ENCODE results near the gene OSCAR. TPM values are rescaled to one million over a fixed set of nuclear protein-coding genes. Genes with fewer than 3 reads are reported as not detected.

The OSCAR gene
- total RNA-seq, 1 donor from 2014 or later: 0.21 TPM

DNA sequence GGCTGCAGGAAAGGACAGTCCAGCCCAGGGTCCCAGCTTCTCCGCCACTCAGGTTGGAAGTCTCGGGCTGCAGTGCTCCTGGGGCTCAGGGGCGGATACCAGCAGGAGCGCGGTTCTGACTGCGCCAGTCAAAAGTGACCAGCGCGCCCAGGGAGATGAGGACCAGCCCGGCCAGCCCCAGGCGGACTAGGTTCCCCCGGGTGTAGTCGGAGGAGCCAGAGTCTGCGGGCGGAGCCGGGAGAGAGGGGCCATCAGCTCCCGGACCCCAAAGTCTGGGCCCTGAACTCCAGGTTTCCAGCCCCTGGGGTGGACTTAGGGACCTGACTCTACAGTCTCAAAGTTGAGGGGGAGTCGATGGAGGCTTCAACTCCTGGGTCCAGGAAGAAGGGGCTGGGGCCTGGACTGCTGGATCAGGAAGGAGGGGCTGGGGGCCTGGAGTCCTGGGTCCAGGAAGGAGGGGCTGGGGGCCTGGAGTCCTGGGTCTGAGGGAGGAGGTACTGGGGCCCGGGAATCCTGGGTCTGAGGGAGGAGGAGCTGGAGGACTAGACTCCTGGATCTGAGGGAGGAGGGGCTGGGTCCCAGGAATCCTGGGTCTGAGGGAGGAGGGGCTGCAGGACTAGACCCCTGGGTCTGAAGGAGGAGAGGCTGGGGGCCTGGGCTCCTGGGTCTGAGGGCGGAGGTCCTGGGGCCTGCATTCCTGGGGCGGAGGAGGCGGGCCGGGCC lies 5.3 kb downstream of the OSCAR start:
- H3K4me3 Mint-ChIP-seq (ENCODE audit: unreplicated experiment): no peak overlapping the region
- no peak overlapping the region for H3K27ac Mint-ChIP-seq (ENCODE audit: unreplicated experiment)
- TF ChIP-seq, protein P1, sequence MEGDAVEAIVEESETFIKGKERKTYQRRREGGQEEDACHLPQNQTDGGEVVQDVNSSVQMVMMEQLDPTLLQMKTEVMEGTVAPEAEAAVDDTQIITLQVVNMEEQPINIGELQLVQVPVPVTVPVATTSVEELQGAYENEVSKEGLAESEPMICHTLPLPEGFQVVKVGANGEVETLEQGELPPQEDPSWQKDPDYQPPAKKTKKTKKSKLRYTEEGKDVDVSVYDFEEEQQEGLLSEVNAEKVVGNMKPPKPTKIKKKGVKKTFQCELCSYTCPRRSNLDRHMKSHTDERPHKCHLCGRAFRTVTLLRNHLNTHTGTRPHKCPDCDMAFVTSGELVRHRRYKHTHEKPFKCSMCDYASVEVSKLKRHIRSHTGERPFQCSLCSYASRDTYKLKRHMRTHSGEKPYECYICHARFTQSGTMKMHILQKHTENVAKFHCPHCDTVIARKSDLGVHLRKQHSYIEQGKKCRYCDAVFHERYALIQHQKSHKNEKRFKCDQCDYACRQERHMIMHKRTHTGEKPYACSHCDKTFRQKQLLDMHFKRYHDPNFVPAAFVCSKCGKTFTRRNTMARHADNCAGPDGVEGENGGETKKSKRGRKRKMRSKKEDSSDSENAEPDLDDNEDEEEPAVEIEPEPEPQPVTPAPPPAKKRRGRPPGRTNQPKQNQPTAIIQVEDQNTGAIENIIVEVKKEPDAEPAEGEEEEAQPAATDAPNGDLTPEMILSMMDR (IDR thresholded peaks at IDR 0.05; ENCODE audit: unreplicated experiment): no peak
- DNase-seq (ENCODE audit: low spot score): no peak
- no peaks in the 10 kb centered on the region for H3K9me3 Mint-ChIP-seq (ENCODE audit: unreplicated experiment)
- H3K4me1 Mint-ChIP-seq (ENCODE audit: unreplicated experiment): peaks cover 6% of the 10 kb centered on the region
- no peaks in the 10 kb centered on the region for H3K36me3 Mint-ChIP-seq (ENCODE audit: low read depth, unreplicated experiment)
- peaks cover 4% of the 10 kb centered on the region for H3K27me3 Mint-ChIP-seq (ENCODE audit: unreplicated experiment)

DNA sequence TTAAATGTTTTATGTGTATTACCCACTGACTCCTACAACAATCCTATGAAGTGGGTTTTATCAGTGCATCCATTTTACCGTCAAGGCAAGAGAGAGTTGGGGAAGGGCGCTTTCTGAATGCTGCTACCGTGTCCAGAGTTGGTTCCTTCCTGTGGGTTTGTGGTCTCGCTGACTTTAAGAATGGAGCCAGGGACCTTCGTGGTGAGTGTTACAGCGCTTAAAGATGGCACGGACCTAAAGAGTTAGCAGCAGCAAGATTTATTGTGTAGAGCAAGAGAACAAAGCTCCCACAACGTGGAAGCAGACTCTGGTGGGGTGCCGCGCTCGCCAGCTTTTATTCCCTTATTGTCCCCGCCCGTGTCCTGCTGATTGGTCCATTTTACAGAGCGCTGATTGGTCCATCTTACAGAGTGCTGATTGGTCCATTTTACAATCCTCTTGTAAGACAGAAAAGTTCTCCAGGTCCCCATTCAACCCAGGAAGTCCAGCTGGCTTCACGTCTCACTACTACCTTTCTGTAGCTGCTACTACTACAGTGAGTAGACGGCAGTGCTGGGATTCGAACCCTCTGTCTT lies 6.1 kb downstream of the OSCAR start:
- H3K36me3 Mint-ChIP-seq (ENCODE audit: low read depth, unreplicated experiment): no peaks in the 10 kb centered on the region
- H3K27me3 Mint-ChIP-seq (ENCODE audit: unreplicated experiment): peaks cover 3% of the 10 kb centered on the region
- DNase-seq (ENCODE audit: low spot score): no peak
- peaks cover 6% of the 10 kb centered on the region for H3K4me1 Mint-ChIP-seq (ENCODE audit: unreplicated experiment)
- TF ChIP-seq, protein P1 (IDR thresholded peaks at IDR 0.05; ENCODE audit: unreplicated experiment): no peak
- H3K27ac Mint-ChIP-seq (ENCODE audit: unreplicated experiment): no peak overlapping the region
- H3K4me3 Mint-ChIP-seq (ENCODE audit: unreplicated experiment): no peak overlapping the region
- H3K9me3 Mint-ChIP-seq (ENCODE audit: unreplicated experiment): no peaks in the 10 kb centered on the region

DNA sequence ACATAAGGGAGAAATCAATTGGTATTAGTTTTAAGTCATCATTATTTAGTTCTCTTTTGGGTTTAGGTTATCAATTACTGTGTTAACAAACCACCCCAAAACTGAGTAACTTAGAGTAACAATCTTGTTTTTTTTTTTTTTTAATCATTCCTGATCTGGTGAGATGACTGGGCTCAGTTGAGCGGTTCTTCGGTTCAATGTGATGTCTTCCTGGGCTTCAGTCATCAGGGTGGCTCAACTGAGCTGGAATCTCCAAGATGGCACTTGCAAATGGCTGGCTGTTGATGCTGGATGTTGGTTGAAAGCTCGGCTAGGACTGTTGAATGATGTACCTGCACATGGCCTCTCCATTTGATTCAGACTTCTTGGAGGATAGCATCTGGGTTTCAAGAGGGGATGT lies 16.2 kb downstream of the OSCAR start:
- Mint-ChIP-seq H3K9me3 (ENCODE audit: unreplicated experiment) (no peaks in the 10 kb centered on the region), H3K4me3 (ENCODE audit: unreplicated experiment) (no peak overlapping the region), H3K4me1 (ENCODE audit: unreplicated experiment) (no peaks in the 10 kb centered on the region), H3K36me3 (ENCODE audit: low read depth, unreplicated experiment) (no peaks in the 10 kb centered on the region), H3K27me3 (ENCODE audit: unreplicated experiment) (no peaks in the 10 kb centered on the region), H3K27ac (ENCODE audit: unreplicated experiment) (no peak overlapping the region)
- TF ChIP-seq, protein P1 (IDR thresholded peaks at IDR 0.05; ENCODE audit: unreplicated experiment): no peak
- DNase-seq (ENCODE audit: low spot score): no peak

DNA sequence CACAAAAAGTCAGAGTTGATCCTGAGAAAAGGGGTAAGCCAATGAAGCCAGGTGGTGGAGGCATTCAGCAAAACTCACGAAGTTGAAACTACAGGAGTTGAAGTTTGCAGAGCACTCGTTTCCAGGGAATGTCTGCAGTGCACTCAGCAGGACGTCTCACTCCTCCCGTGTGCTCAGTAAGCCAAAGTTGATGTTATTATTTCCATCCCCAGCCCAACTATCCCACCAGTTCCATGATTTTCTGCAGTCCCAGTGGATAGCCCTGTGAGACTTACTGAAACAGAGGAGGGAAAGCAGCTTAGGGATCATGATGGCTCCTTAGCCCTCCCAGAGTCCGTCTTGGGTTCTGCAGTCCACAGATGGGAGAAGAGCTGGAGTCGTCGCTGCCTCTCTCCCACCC lies 19.6 kb downstream of the OSCAR start, which contains the start of gene TARM1:
TSS of gene TARM1 (minus strand) at position 334 of the 400 bp plus-strand sequence. CDS start at position 309, 25 bp downstream.
- peaks cover 2% of the 10 kb centered on the region for H3K36me3 Mint-ChIP-seq (ENCODE audit: low read depth, unreplicated experiment)
- H3K9me3 Mint-ChIP-seq (ENCODE audit: unreplicated experiment): no peaks in the 10 kb centered on the region
- TF ChIP-seq, protein P1 (IDR thresholded peaks at IDR 0.05; ENCODE audit: unreplicated experiment): no peak
- H3K27ac Mint-ChIP-seq (ENCODE audit: unreplicated experiment): no peak within 1 kb of the TSS
- no peaks in the 10 kb centered on the region for H3K4me1 Mint-ChIP-seq (ENCODE audit: unreplicated experiment)
- no peak for DNase-seq (ENCODE audit: low spot score)
- no peaks in the 10 kb centered on the region for H3K27me3 Mint-ChIP-seq (ENCODE audit: unreplicated experiment)
- H3K4me3 Mint-ChIP-seq (ENCODE audit: unreplicated experiment): no peak within 1 kb of the TSS

DNA sequence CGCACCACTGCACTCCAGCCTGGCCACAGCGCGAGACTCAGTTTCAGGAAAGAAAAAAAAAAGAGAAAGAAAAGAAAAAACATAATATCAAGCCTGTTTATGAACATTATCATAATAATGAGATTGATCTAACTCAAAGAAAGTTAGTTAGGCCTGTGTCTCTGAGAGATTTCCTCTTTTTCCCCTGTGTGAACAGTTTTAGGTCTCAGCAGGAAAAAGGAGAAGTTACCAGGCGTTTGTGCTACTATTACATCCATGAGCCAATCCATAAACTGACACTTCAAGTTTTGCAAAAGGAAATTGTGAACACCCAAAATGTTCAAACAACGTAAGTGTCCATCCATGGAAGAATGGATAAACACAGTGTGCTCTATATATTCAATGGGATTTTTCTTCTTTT lies 23.3 kb downstream of the OSCAR start:
- Mint-ChIP-seq H3K27me3 (ENCODE audit: unreplicated experiment) (peaks cover 4% of the 10 kb centered on the region), H3K9me3 (ENCODE audit: unreplicated experiment) (no peaks in the 10 kb centered on the region), H3K27ac (ENCODE audit: unreplicated experiment) (no peak overlapping the region), H3K4me3 (ENCODE audit: unreplicated experiment) (no peak overlapping the region), H3K36me3 (ENCODE audit: low read depth, unreplicated experiment) (peaks cover 4% of the 10 kb centered on the region), H3K4me1 (ENCODE audit: unreplicated experiment) (no peaks in the 10 kb centered on the region)
- TF ChIP-seq, protein P1 (IDR thresholded peaks at IDR 0.05; ENCODE audit: unreplicated experiment): no peak
- DNase-seq (ENCODE audit: low spot score): no peak

All from endothelial cell (in vitro differentiated cells).